Measurements from ENCODE around the gene YTHDF1.

Gene YTHDF1

GRCh38 chr20:63230800-63231268, 14.9 kb upstream of the YTHDF1 start:
- Mint-ChIP-seq H3K4me1 (peaks cover 23% of the 10 kb centered on the region), H3K27me3 (ENCODE audit: low read depth) (peaks cover 11% of the 10 kb centered on the region), H3K36me3 (ENCODE audit: low read depth) (no peaks in the 10 kb centered on the region), H3K4me3 (peak overlapping the region in 2 of 3 experiments; percentile 2 to 9), H3K27ac (peak overlapping the region; percentile 71 to 85 (median 84)), H3K9me3 (no peaks in the 10 kb centered on the region)
- TF ChIP-seq CTCF (IDR thresholded peaks at IDR 0.05; ENCODE audit: unreplicated experiment in 3 of 3), result peak; percentile 56 to 62 (median 59)

- H3K4me1 Mint-ChIP-seq, result peaks cover 37% of the 10 kb centered on the region
- H3K9me3 Mint-ChIP-seq, result no peaks in the 10 kb centered on the region
- peak overlapping the region in 2 of 3 experiments; percentile 29 to 44 for H3K27ac Mint-ChIP-seq
- TF ChIP-seq CTCF (IDR thresholded peaks at IDR 0.05; ENCODE audit: unreplicated experiment in 3 of 3), result peak in 1 of 3 experiments; percentile 7
- H3K36me3 Mint-ChIP-seq (ENCODE audit: low read depth), result no peaks in the 10 kb centered on the region
- no peak overlapping the region for H3K4me3 Mint-ChIP-seq
- peaks cover 16% of the 10 kb centered on the region for H3K27me3 Mint-ChIP-seq (ENCODE audit: low read depth)
Measured at GRCh38 chr20:63228806-63229205, 12.9 kb upstream of the YTHDF1 start.

- Mint-ChIP-seq H3K36me3 (ENCODE audit: low read depth) (no peaks in the 10 kb centered on the region), H3K4me1 (peaks cover 42% of the 10 kb centered on the region), H3K27me3 (ENCODE audit: low read depth) (peaks cover 18% of the 10 kb centered on the region), H3K27ac (no peak overlapping the region), H3K4me3 (no peak overlapping the region), H3K9me3 (no peaks in the 10 kb centered on the region)
- TF ChIP-seq CTCF (IDR thresholded peaks at IDR 0.05; ENCODE audit: unreplicated experiment in 3 of 3), result no peak
Measured at GRCh38 chr20:63227260-63227659, 11.3 kb upstream of the YTHDF1 start.

- H3K4me1 Mint-ChIP-seq, result peaks cover 42% of the 10 kb centered on the region
- no peaks in the 10 kb centered on the region for H3K9me3 Mint-ChIP-seq
- H3K4me3 Mint-ChIP-seq, result no peak overlapping the region
- no peak overlapping the region for H3K27ac Mint-ChIP-seq
- TF ChIP-seq CTCF (IDR thresholded peaks at IDR 0.05; ENCODE audit: unreplicated experiment in 3 of 3), result no peak
- peaks cover 16% of the 10 kb centered on the region for H3K27me3 Mint-ChIP-seq (ENCODE audit: low read depth)
- no peaks in the 10 kb centered on the region for H3K36me3 Mint-ChIP-seq (ENCODE audit: low read depth)
Measured at GRCh38 chr20:63226042-63226943, 10.4 kb upstream of the YTHDF1 start.

- no peak overlapping the region for H3K4me3 Mint-ChIP-seq
- no peaks in the 10 kb centered on the region for H3K36me3 Mint-ChIP-seq (ENCODE audit: low read depth)
- peak overlapping the region in 2 of 3 experiments; percentile 68 to 74 for H3K27ac Mint-ChIP-seq
- peaks cover 28% of the 10 kb centered on the region for H3K27me3 Mint-ChIP-seq (ENCODE audit: low read depth)
- H3K9me3 Mint-ChIP-seq, result no peaks in the 10 kb centered on the region
- peaks cover 31% of the 10 kb centered on the region for H3K4me1 Mint-ChIP-seq
- TF ChIP-seq CTCF (IDR thresholded peaks at IDR 0.05; ENCODE audit: unreplicated experiment in 3 of 3), result no peak
Measured at GRCh38 chr20:63225082-63225454, 9.1 kb upstream of the YTHDF1 start.

All from nephron (organoid).